ENCODE results near the gene DMRTB1.

DMRTB1 gene

DNA sequence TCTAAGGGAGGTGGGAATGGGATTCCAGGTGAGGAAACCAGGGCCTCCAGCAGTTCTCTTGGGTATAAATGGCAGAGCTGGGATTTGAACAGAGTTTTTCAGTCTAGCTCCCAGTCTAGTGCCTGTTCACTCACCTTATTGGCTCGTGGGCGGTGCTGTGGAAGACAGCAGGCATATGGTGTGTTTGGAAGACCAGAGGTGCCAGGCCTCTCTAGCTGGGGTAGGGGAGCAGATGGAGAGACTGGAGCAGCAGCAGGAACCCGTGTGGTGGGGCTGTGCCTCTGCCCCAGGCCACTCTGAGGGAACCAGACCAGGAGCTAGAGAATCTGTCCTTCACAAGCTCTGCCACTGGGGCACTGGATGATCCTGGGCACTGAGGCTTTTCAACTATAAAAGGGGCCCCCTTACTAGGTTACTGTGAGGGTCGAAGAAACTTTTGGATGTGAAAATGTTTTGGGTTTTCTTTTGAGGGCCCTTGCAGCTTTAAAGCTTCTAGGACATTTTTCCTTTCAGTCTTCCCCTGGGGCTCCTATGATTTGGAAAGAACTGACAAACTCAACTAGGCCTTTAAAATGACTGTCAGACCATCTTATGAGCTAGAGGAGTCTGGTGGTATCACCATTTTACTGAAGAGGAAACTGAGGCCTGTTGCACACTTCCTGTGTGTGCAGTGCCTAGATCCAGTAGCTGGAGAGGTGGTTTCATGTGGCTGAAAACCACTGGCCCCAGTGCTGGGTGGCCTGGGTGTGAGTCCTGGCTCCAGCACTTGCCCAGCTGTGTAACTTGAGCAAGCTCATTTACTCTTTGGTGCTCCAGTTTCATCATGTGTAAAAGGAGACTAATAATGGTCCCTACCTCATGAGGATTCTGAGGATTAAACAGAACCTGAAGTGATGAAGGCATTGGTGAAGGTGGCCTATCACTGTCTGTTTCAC is 6.1 kb downstream of the DMRTB1 start:
- no peak for DNase-seq

DNA sequence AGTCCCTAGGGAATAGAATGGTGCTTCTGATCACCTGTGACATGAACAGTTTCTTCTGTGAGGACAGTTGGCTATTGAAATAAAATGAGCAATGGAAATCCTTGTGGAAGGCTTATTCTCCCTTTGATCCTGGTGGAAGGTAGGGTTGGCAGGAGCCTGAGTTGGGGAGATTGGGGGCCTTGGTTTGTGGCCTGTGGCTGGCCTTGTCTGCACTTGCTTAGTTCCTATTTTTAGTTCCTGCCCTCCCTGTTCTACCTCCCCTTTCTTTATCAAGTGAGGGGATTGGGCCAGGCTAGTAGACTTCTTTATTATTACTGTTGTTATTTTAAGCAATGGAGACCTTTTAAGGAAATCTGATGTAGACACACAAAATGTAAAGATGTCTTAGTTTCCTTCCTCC is 8.2 kb downstream of the DMRTB1 start:
- DNase-seq: no peak

DNA sequence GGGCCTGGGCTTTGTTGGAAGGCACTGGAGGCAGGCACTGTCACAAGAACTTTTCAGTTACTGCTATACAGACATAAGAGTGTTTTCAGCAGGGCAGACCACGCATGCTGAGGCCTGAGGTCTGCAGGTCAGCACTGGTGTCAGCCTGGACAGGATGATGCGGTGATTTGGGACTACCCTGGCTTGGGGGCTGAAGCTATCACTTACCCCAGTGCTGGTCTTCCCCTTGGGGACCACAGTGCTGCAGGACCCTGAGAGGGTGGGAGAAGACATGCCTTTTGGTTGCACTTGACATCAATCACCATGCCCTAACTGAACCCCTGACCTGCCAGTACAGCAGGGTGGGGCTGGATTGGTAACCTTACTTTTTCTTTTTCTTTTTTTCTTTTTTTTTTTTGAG is 9.2 kb downstream of the DMRTB1 start:
- no peak for DNase-seq

DNA sequence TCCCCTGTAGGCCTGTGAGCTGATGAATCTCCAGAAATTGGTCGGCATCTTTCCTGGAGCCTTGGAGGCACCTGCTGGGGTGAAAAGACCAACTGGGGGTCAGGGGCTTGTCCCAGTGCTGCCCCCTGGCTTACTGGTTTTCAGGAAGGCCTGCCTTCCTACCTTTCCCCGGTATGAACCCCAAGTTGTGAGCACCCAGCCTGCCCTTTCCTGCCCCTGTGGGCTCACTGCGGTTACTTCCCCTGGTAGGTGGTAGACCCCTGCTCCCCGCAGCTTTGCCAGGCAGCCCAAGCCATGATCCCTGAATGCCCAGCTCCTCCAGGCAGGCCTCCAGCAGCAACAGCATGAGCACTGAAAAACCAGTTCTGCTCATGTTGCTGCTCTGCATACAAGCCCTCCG is 10.2 kb downstream of the DMRTB1 start:
- no peak for DNase-seq

DNA sequence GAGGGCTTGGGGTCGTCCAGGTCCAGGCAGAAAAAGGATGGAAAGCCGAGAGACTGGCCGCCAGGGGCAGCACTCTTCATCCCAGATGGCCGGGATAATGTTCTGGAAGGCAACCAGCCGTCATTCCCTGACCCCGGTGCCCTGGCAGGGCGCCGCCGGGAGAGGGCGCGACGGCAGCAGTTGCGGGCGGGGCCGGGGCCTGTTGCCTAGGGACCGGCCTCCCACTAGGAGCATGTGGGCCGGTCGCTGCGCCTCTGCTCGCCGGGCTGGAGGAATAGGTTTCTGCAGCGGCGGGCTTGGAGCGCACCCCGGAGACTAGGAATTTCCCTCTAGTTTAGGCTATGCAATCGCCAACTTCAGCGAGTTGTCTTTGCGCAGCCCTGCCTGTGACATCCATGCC is 11.0 kb downstream of the DMRTB1 start:
- DNase-seq: no peak

DNA sequence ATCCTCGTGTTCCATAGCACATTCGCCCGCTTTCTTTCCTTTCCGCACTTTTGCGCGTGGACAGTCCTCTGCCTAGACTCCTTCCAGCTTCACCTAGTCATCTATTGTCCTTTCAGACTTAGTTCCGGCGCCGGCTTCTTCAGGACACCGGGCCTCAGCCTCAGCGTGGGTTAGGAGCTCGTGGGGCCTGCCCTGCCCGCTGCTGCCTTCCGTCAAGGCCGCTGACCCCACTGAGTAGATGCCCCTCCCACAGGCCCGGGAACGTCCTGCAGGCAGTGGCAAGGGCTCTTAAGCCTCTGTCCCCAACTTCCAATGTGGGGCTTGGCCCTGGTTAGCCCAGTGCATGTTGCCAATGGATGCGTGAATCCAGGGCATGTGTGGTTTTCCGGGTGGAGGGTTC is 11.4 kb downstream of the DMRTB1 start:
- no peak for DNase-seq

DNA sequence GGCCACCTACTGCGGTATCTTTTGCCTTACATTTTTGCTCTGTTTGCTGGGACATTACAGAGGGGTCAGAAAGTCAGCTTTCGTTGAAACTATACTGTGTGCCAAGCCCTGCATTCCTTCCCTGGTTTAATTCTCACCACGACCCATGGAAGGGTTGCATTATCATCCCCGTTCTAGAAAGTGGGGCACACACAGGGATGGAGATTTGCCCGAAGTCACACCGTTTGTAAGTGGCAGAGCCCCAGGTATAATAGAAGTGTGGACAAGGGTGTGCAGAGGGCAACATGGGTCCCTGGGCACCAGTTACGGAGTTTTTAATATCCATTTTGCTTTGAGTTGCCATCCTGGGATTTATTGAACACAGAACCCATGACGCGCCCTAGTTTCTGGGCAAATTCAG is 11.8 kb downstream of the DMRTB1 start:
- DNase-seq: no peak

DNA sequence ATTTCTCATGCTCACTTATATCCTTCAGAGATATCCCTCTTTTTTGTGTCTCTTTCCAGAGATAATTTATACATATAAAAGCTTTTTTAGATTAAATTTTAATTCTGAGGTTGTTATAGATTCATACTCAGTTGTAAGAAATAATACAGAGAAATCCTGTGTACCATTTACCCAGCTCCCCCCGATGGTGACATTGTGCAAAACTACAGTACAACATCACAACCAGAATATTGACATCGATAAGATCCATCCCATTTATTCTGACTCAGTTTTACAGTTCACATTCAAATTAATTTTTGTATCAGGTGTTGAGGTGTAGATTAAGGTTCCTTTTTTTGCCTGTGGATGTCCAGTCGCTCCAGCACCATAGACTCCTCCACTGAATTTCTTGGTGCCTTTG is 14.3 kb downstream of the DMRTB1 start:
- no peak for DNase-seq

DNA sequence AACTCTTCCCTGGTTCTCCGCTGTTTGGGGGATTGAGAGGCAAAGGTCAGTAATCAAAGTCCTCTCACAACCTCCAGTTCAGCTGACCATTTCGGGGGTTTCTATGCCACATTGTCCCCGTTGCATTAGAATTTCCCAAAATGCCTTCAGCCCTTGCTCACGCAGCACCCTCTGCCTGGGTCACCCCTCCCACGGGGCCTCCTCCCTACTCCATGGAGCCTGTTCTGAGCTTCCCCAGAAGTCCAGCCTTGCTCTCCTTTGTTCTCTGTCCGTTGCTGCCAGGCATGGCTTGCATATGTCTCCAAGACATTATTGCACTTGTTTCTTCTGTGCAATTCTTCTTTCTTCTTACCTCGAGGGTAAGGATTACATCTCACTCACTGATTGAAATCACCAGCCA is 16.5 kb downstream of the DMRTB1 start:
- no peak for DNase-seq

DNA sequence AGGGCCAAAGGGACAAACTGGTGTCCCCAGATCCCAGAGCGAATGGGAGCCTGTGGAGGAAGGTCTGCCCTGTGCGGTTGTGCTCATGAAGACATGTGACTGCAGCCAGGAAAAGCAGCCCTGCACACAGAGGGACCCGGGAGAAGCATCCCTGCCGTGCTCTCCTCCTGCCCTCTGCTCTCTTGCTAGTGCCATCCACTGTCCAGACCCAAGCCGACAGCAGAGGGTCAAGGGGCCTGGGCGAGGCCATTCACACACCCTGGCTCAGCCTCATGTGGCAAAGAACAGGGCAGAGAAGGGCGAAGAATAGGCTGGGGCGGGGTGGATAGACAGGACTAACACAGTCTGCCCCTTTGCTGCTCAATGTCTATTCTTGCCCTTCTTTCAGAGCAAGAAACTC is 17.4 kb downstream of the DMRTB1 start:
- DNase-seq: no peak

DNA sequence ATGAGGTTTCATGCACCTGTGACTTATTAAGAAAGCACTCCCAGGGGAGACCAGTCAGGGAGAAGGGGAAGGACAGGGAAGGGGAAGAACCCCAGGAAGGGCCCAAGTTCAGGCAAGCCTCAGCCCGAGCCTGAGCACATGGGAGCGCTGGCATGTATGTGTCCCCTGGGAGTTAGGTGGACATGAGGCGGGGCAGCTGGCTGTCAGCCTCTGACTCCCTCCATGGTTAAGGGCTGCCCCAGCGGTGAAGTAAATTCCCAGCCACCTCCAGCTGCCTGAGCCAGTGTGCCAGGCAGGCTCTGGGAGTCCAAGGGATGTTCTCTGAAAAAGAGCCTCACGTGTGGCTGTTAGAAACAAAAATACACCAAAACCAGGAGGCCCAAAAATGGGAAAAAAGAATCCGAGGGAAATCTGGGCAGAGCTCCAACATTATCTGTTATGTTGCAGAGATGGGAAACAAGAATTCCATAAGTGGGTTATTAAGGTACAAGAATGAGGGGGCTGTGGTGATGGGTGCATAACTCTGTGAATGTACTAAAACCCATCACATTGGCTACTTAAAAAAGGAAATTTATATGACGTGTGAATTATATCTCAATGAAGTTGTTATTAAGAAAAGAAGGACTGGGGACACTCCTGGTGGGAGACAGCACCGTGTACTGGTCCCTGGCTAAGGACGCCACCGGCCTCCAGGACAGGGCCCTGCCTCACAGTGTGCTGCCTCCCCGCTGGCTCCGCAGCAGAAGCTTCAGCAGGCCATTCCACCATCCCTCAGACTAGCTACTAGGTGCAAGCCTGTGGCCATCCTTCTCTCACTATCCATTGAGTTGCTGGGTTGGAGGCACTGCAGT is 18.7 kb downstream of the DMRTB1 start:
- no peak for DNase-seq

DNA sequence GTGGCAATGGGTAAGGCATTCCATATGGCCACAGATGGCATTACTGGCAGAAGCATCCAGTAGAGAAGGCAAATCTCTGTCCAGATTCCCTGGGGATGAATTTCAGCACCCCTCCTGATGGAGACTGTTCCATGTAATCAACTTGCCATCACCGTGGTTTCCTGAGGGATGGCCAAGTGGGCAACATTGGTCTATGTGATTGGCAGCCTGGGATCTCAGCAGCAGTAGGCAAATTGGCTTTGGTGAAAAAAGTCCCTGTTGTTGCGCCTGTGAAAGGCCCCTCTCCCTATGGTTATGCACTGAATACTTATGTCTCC is 19.3 kb downstream of the DMRTB1 start:
- DNase-seq: no peak

DNA sequence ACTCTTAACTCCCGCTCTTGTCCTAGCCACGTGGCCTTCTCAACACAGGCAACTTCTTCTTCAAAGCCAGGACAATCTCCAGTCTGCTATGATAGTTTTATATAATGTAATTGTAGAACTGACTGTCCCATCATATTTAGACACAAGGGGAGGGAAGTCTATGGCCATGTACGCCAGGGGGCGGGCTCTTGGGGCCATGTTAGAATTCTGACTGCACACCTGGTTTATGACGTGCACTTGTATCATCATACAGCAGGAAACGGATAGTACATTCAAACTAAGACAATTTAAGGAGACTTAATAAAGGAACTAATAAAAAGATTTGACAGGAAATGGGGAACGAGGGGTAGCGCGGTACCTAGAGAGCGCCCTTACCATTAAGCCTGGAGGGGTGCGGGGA is 21.5 kb downstream of the DMRTB1 start:
- DNase-seq: no peak

DNA sequence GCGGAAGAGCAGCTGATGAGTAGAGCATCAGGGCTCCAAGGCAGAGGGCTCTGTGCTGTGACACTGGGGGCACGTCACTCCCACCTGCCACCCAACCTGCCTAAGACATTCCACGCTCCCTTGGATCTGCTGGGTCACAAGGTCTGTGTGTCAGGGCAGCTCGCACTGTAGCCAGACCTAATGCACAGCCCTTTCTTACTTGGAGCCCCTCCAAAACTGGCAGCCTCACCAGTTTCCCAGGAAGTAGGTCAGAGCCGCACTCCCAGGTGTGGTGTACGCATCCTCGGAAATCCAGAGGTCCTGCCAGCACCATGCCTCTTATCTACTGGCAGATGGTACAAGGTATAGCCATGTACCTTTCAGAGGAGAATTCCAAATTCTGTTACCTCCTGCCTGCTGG is 22.3 kb downstream of the DMRTB1 start:
- no peak for DNase-seq

DNA sequence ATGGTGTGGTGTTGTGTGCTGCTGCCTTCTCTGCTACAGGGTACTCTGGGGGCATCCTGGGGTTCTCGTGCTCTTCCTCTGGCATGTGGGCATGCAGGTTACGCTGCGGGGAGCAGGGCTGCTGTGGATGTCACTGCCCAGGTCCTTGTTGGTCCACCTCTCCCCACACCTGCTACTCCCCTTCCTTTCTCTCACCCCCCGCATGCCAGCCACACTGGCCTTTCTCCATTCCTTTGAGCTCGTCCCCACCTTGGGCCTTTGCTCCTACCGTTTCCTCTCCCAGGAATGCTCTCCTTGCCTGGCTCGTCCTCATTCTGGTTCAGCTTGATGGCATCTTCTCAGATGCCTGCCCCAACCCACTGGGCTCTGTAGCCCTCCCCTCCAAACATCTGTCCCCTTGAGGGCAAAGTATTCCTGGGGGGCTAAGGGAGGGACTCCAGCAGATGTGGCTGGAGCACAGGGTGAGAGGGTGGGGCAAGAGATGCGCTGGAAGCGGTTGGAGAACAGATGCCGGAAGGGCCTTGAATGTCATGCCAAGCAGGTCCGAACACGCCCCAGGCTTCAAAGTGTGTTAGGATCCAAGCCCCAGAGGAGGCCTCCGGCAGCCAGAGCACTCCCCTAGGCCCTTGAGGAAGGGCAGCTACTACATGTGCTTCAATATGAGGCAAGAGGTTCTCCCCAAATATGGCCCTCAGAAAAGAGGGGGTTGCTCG is 23.4 kb downstream of the DMRTB1 start:
- DNase-seq: no peak

DNA sequence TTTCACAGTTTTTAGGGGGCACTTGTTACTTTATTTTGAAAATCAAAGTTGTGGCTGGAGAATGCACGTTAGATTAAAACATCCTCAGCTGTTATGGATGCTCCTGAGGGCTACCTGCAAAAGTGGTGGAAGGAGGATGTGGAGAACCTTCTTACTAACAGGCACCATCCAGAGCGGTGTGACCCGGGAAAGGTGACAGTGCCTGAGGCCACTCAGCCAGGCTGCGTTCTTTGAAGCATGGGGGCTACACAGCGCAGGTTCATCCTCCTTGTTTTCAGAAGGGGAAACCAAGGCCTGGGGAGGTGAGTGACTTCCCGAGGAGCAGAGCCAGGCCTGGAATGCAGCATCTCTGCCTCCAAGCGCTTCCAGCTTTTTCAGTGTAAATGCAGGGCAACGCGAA is 24.0 kb downstream of the DMRTB1 start:
- no peak for DNase-seq

DNA sequence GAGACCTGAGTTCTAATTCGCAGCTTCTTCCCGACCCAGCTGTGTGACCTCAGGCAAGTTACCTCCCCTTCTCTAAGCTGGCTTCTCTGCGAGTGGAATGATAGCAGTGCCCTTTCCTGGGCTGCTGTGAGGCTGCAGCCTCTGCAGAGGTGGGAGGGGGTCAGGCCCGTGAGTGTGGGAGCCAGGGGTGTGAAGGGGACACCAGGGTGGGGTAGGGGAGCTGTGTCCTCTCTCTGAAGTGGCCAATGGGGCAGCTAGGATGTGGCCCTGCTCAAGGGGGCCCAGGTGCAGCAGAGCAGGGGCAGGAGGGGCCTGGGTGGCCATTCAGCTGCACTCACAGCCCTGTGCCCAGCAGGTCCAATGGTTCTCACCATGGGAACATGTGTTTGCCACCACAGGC is 24.5 kb downstream of the DMRTB1 start:
- no peak for DNase-seq

DNA sequence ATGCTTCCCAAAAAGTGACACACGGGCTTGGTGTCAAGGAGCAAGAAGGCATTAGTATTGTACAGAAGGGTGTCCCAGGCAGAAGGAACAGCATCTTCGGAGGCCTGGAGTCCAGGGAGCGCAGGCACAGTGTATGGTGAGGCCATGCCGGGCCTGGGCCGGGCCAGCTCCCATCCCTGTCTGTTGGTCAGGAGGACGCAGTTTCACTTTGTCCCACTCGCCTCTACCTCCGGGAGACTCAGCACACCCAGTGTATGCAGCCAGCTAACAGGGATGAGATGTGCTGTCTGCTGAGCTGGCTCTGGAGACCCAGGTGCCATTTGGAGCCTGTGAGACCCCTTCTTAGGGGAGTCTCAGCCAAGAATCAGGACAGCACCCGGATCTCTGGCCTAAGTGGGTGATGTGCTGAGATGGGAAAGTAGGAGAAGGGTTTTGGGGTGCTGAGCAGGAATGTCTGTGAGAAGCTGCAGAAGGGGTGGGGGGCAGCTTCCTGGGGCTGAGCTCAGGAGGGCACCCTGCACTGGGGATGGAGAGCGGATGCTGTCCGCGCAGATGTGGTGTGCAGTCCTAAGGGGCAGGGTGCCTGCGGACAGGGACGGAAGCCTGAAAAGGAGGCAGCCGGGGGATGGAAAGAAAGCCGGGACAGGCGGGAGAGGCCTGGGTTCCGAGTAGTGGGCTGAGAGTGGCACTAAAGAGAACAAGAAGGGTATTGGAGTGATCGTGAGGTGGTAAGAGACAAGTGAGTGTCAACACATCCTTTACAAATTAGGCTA is 25.7 kb downstream of the DMRTB1 start:
- no peak for DNase-seq

DNA sequence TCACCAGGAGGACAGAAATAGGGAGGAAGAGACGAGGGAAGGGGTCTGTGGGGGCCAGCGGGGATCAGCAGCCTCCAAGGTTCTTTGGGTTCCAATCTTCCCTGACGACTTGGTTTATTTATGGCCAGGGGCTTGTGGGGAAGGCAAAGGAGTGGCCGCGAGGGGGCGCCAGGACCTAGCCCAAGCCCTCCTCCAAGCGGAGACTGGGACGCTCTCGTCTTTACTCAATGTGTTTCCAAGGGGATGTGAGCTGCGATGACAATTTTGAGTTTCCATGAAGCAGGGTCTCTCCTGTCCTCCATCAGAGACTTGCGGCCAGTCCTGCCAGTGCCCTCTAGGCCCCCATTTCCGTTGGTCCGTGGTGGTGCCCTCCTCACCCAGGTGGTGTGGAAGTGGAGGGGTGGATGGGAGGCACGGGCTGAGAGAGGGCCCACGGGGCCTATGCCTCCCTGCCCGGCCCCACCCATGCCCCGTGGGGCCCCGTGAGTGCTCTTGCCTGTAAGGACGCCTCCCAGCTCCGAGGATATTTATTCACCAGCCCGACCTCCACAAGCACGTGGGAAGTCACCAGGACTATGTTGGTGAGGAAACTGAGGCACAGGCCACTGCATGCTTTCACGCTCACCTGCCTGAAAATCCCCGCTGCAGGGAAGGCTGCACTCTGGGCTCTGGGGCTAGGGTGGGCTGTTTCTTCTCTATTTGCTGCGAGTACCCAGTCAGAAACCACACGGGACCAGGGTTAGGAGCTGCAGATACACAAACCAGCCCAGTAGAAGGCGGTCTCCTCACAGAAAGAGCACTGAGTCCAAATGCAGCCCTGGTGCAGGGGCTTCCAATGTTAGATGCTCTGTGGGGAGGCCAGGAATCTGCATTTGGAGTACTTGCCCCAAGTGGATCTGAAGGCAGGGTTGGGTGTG is 26.5 kb downstream of the DMRTB1 start:
- peak; percentile 38 to 39 for DNase-seq

DNA sequence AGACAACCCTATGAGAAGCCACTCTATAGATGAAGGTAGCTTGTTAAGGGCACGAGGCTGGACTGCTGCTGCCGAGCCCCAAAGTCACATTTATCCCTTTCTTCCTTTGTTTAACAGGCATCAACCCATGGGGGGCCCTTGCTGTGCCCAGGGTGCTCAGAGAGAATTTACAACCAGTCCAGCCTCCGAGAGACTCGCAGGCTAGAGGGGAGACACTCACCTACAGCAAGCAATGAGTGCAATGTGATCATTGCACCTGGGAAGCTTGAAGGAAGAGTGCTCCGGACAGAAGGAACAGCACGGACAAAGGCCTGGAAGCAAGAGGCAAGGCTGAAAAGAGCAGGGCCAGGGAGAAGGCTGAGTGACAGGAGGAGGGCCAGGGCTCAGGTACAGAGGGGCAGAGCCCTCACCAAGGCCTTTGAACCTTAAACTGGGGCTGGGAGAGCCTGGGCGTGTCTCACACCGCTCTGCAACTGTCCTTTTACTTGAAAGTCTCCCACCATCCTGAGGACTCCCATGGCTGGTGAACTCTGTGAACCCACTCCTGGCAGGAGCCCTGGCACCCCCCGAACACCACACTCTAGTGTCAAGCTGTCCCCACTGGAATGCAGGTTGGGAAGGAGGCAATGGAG is 27.3 kb downstream of the DMRTB1 start:
- no peak for DNase-seq

DNA sequence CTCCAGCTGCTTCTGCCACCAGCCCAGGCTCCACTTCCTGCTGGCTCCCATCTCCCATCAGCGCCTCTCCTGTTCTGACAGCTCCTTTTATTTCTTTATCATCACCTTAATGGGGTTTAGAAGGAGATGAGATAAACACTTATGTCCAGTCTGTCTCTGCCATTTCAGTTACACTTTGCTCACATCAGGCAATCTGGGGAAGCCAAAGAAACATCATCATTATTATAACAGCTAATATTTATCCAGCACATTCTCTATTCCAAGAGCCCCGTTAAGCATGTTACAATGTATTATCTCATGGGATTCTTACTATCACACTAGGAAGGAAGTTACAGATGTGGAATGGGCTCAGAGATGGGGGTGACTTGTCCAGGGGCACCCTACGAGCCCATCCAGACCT is 31.2 kb downstream of the DMRTB1 start:
- DNase-seq: no peak
